GM12892 (cell line): ENCODE data around the gene MRPL42.

Source experiments
- POLR2A ChIP-seq: IDR thresholded peaks from 2 replicates; pipeline ENCODE4 v1.6.1; 2011; ENCODE audit warnings: low read depth, low read length, control low read depth
- POLR2AphosphoS5 ChIP-seq: IDR thresholded peaks from 2 replicates; pipeline ENCODE4 v1.6.1; 2011; ENCODE audit warnings: low read depth, low read length, control low read depth
- TAF1 ChIP-seq: IDR thresholded peaks from 2 replicates; pipeline ENCODE4 v1.6.1; 2011; ENCODE audit warnings: low read depth, mild to moderate bottlenecking, control low read depth, low read length, borderline replicate concordance

DNA sequence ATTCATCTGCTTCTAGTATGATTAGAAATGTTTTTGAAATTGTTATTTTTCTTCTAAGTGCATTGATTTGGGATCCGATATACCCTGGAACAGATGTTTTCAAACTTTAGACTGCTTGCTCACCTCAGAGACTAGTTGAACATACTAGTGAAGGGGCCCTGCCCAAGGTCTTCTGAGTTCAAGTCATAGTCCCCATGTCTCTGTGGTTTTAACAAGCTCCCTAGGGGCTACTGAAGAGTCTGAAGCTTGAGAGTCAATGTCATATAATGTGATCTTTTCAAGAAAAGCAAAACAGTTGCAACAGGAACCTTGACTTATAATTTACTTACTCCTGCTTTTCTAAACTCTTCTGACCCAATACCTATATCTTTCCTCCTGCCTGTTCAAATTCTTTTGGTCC, 18.0 kb upstream of the MRPL42 start:
- TF ChIP-seq TAF1 (no peak), POLR2AphosphoS5 (no peak), POLR2A (no peak)
